ENCODE measurements around the gene MX1.
A peak's percentile ranks its signal among the peaks of the same experiment; 100 is the strongest.

Gene MX1

GRCh38 chr21:41433566-41433965, 7.5 kb downstream of the MX1 start:
- no peak for DNase-seq

GRCh38 chr21:41435706-41436105, 9.7 kb downstream of the MX1 start:
- no peak for DNase-seq

GRCh38 chr21:41437729-41438128, 11.7 kb downstream of the MX1 start:
- DNase-seq, result no peak

GRCh38 chr21:41438425-41439113, 12.5 kb downstream of the MX1 start:
- no peak for DNase-seq

GRCh38 chr21:41439248-41439647, 13.2 kb downstream of the MX1 start:
- DNase-seq, result no peak

- DNase-seq, result no peak
Measured at GRCh38 chr21:41441546-41441945, 15.5 kb downstream of the MX1 start.

- DNase-seq, result no peak
Measured at GRCh38 chr21:41442481-41443186, 16.6 kb downstream of the MX1 start.

- DNase-seq, result no peak
Measured at GRCh38 chr21:41443562-41443961, 17.5 kb downstream of the MX1 start.

- no peak for DNase-seq
Measured at GRCh38 chr21:41444703-41445464, 18.8 kb downstream of the MX1 start.

- no peak for DNase-seq
Measured at GRCh38 chr21:41445465-41445862, 19.4 kb downstream of the MX1 start.

GRCh38 chr21:41446586-41446985, 20.5 kb downstream of the MX1 start:
- DNase-seq, result no peak

- no peak for DNase-seq
Measured at GRCh38 chr21:41447356-41447755, 21.3 kb downstream of the MX1 start.

GRCh38 chr21:41449613-41450012, 23.6 kb downstream of the MX1 start:
- DNase-seq, result no peak

- DNase-seq, result no peak
Measured at GRCh38 chr21:41451753-41452676, 26.0 kb downstream of the MX1 start.

- DNase-seq, result no peak
Measured at GRCh38 chr21:41453198-41453597, 27.2 kb downstream of the MX1 start.

GRCh38 chr21:41453761-41454160, 27.7 kb downstream of the MX1 start:
- DNase-seq, result no peak

- no peak for DNase-seq
Measured at GRCh38 chr21:41458121-41458520, 32.1 kb downstream of the MX1 start.

- no peak for DNase-seq
Measured at GRCh38 chr21:41458559-41458958, 32.5 kb downstream of the MX1 start.

- DNase-seq, result no peak
Measured at GRCh38 chr21:41459884-41460534, 34.0 kb downstream of the MX1 start.

- peak; percentile 49 for DNase-seq
Measured at GRCh38 chr21:41460578-41461527, 34.8 kb downstream of the MX1 start.

- DNase-seq, result no peak
Measured at GRCh38 chr21:41465176-41465781, 39.2 kb downstream of the MX1 start.
